H9 (cell line): ENCODE results near the gene VPS45. TPM values are rescaled to one million over a fixed set of nuclear protein-coding genes. Genes with fewer than 3 reads are reported as not detected.

Experiments used
- DNase-seq: peaks from one replicate; pipeline ENCODE4 v3.0.0-alpha.2; 2017
- H2AFZ ChIP-seq: one replicate; pipeline ENCODE4 v1.6.1; 2013; ENCODE audit warnings: mild to moderate bottlenecking, low read length, control low read depth, moderate library complexity
- H2AK5ac ChIP-seq: 2 replicates; pipeline ENCODE4 v1.6.1; 2013; ENCODE audit warnings: low read length, control low read depth, mixed read lengths; ENCODE audit not compliant: insufficient read length
- H2BK120ac ChIP-seq: one replicate; pipeline ENCODE4 v1.6.1; 2013; ENCODE audit warnings: low read depth, mild to moderate bottlenecking, low read length, control low read depth, inconsistent platforms; ENCODE audit not compliant: poor library complexity, severe bottlenecking
- H2BK12ac ChIP-seq: 2 replicates; pipeline ENCODE4 v1.6.1; 2013; ENCODE audit warnings: low read length, control low read depth, mixed read lengths, low read depth; ENCODE audit not compliant: insufficient read length
- H2BK15ac ChIP-seq: 2 replicates; pipeline ENCODE4 v1.6.1; 2013; ENCODE audit warnings: low read depth, low read length, control low read depth
- H2BK20ac ChIP-seq: one replicate; pipeline ENCODE4 v1.6.1; 2013; ENCODE audit warnings: low read depth, mild to moderate bottlenecking, low read length, control low read depth, inconsistent platforms; ENCODE audit not compliant: poor library complexity, severe bottlenecking
- H2BK5ac ChIP-seq: 2 replicates; pipeline ENCODE4 v1.6.1; 2013; ENCODE audit warnings: low read length, control low read depth, mixed read lengths; ENCODE audit not compliant: insufficient read length
- H3K14ac ChIP-seq: 2 replicates; pipeline ENCODE4 v1.6.1; 2013; ENCODE audit warnings: low read length, control low read depth; ENCODE audit not compliant: insufficient read depth
- H3K18ac ChIP-seq: 2 replicates; pipeline ENCODE4 v1.6.1; 2013; ENCODE audit warnings: low read depth, mild to moderate bottlenecking, mixed read lengths, low read length, control low read depth; ENCODE audit not compliant: insufficient read length
- H3K23ac ChIP-seq: 2 replicates; pipeline ENCODE4 v1.6.1; 2013; ENCODE audit warnings: low read length, control low read depth, mixed read lengths, low read depth; ENCODE audit not compliant: insufficient read length
- H3K23me2 ChIP-seq: 2 replicates; pipeline ENCODE4 v1.6.1; 2013; ENCODE audit warnings: low read depth, mild to moderate bottlenecking, mixed read lengths, low read length, control low read depth; ENCODE audit not compliant: insufficient read length, poor library complexity, severe bottlenecking
- H3K27ac ChIP-seq: 2 replicates; pipeline ENCODE4 v1.5.1; 2013; ENCODE audit warnings: low read length, control low read depth, mixed read lengths, low read depth; ENCODE audit not compliant: insufficient read length
- H3K27me3 ChIP-seq: 2 replicates; pipeline ENCODE4 v1.6.1; 2013; ENCODE audit warnings: low read length, control low read depth, inconsistent platforms; ENCODE audit not compliant: insufficient read depth
- H3K4ac ChIP-seq: 2 replicates; pipeline ENCODE4 v1.6.1; 2013; ENCODE audit warnings: low read depth, mild to moderate bottlenecking, control low read depth, inconsistent platforms, low read length, moderate library complexity
- H3K4me1 ChIP-seq: 2 replicates; pipeline ENCODE4 v1.6.1; 2013; ENCODE audit warnings: low read length, control low read depth, inconsistent platforms; ENCODE audit not compliant: insufficient read depth
- H3K4me2 ChIP-seq: 2 replicates; pipeline ENCODE4 v1.6.1; 2013; ENCODE audit warnings: low read length, control low read depth, mixed read lengths; ENCODE audit not compliant: insufficient read length, insufficient read depth
- H3K56ac ChIP-seq: 2 replicates; pipeline ENCODE4 v1.6.1; 2013; ENCODE audit warnings: low read depth, mild to moderate bottlenecking, mixed read lengths, low read length, control low read depth; ENCODE audit not compliant: insufficient read length
- H3K79me1 ChIP-seq: 2 replicates; pipeline ENCODE4 v1.6.1; 2013; ENCODE audit warnings: low read depth, mild to moderate bottlenecking, moderate library complexity, low read length, control low read depth, inconsistent platforms; ENCODE audit not compliant: insufficient read depth, poor library complexity, severe bottlenecking
- H3K79me2 ChIP-seq: 2 replicates; pipeline ENCODE4 v1.6.1; 2013; ENCODE audit warnings: low read length, control low read depth, inconsistent platforms; ENCODE audit not compliant: insufficient read depth
- H3K9ac ChIP-seq: 2 replicates; pipeline ENCODE4 v1.6.1; 2013; ENCODE audit warnings: low read length, control low read depth, mixed read lengths; ENCODE audit not compliant: insufficient read length; ENCODE audit errors: extremely low read depth
- H3K9me3 ChIP-seq: one replicate; pipeline ENCODE4 v1.6.1; 2013; ENCODE audit warnings: low read depth, low read length, inconsistent platforms; ENCODE audit not compliant: control insufficient read depth
- H3T11ph ChIP-seq: one replicate; pipeline ENCODE4 v1.6.1; 2013; ENCODE audit warnings: mild to moderate bottlenecking, low read length, control low read depth, inconsistent platforms
- H4K20me1 ChIP-seq: one replicate; pipeline ENCODE4 v1.6.1; 2013; ENCODE audit not compliant: control insufficient read depth, insufficient read length, insufficient read depth
- H4K5ac ChIP-seq: 2 replicates; pipeline ENCODE4 v1.6.1; 2013; ENCODE audit warnings: low read depth, mild to moderate bottlenecking, mixed read lengths, low read length, control low read depth; ENCODE audit not compliant: insufficient read length
- H4K8ac ChIP-seq: replicated peaks from 2 replicates; pipeline ENCODE4 v1.6.1; 2013; ENCODE audit warnings: low read length, control low read depth, mixed read lengths, low read depth; ENCODE audit not compliant: insufficient read length
- H4K91ac ChIP-seq: 2 replicates; pipeline ENCODE4 v1.6.1; 2013; ENCODE audit warnings: low read depth, mild to moderate bottlenecking, moderate library complexity, mixed read lengths, low read length, control low read depth; ENCODE audit not compliant: insufficient read length
- H3K27ac Mint-ChIP-seq, 3 experiments: 2 replicates in 2 of 3; 3 replicates in 1 of 3; pipeline ENCODE4 v1.8.0; 2020 to 2021; ENCODE audit warnings: mixed read lengths in 3 of 3, mild to moderate bottlenecking in 1 of 3, moderate library complexity in 1 of 3
- H3K27me3 Mint-ChIP-seq: 2 replicates; pipeline ENCODE4 v1.8.0; 2021; ENCODE audit warnings: low read depth, mild to moderate bottlenecking, moderate library complexity, mixed read lengths
- H3K36me3 Mint-ChIP-seq, 3 experiments: 2 replicates in 2 of 3; 3 replicates in 1 of 3; pipeline ENCODE4 v1.8.0; 2020 to 2021; ENCODE audit warnings: low read depth in 3 of 3, mixed read lengths in 3 of 3; ENCODE audit not compliant: insufficient read depth in 1 of 3
- H3K4me1 Mint-ChIP-seq, 2 experiments: 2 replicates each; pipeline ENCODE4 v1.8.0; 2020; ENCODE audit warnings: mixed read lengths in 2 of 2
- H3K4me3 Mint-ChIP-seq, 2 experiments: 2 replicates in 1 of 2; 3 replicates in 1 of 2; pipeline ENCODE4 v1.8.0; 2020 to 2021; ENCODE audit warnings: mild to moderate bottlenecking in 2 of 2, mixed read lengths in 2 of 2, moderate library complexity in 1 of 2
- H3K9me3 Mint-ChIP-seq, 2 experiments: 2 replicates in 1 of 2; 3 replicates in 1 of 2; pipeline ENCODE4 v1.8.0; 2020; ENCODE audit warnings: mild to moderate bottlenecking in 2 of 2, mixed read lengths in 2 of 2, moderate library complexity in 1 of 2
- CTCF ChIP-seq: fragments of 200-600 bp; sonication (generic); conservative IDR thresholded peaks from 3 replicates; pipeline ENCODE4 v1.8.0; 2021; ENCODE audit warnings: antibody characterized with exemption, mild to moderate bottlenecking
- WGBS: extraction: QIAGEN DNeasy Blood & Tissue Kit; methylation state at CpG from one replicate; pipeline ENCODE4 v1.1.7; 2013; ENCODE audit warnings: missing lambda C conversion rate, low lambda C conversion rate, mixed read lengths; ENCODE audit not compliant: insufficient read length; ENCODE audit errors: extremely low coverage; 5-methylcytosine and 5-hydroxymethylcytosine counted together
- total RNA-seq: library from RNA; stranded (reverse); gene quantifications from 2 replicates; pipeline ENCODE4 v1.2.1, GENCODE V29; 2021

Gene VPS45
- total RNA-seq, 1 experiment from 2014 or later: 31.8 TPM

- no CpG with 5 or more reads among the region's 4 CpGs for WGBS
- no peak overlapping the region for H3K14ac ChIP-seq
- H3K4ac ChIP-seq: no peak overlapping the region
- no peaks in the 10 kb centered on the region for H3K79me1 ChIP-seq
- H2BK5ac ChIP-seq: no peak overlapping the region
- DNase-seq: no peak
- no peak overlapping the region for H3K23ac ChIP-seq
- H3K18ac ChIP-seq: no peak overlapping the region
- H2BK120ac ChIP-seq: no peak overlapping the region
- H2AK5ac ChIP-seq: no peak overlapping the region
- H3K9me3 ChIP-seq: no peaks in the 10 kb centered on the region
- H2AFZ ChIP-seq: no peak overlapping the region
- H4K5ac ChIP-seq: no peak overlapping the region
- no peaks in the 10 kb centered on the region for H3K27me3 Mint-ChIP-seq
- H3K4me1 ChIP-seq: no peaks in the 10 kb centered on the region
- H3K27ac Mint-ChIP-seq: no peak overlapping the region
- no peak overlapping the region for H3K4me3 Mint-ChIP-seq
- no peaks in the 10 kb centered on the region for H3K36me3 Mint-ChIP-seq
- TF ChIP-seq CTCF: no peak
- no peak overlapping the region for H3K27ac ChIP-seq
- H3T11ph ChIP-seq: no peak overlapping the region
- no peaks in the 10 kb centered on the region for H3K9me3 Mint-ChIP-seq
- H3K79me2 ChIP-seq: no peaks in the 10 kb centered on the region
- H4K20me1 ChIP-seq: no peaks in the 10 kb centered on the region
- no peak overlapping the region for H2BK20ac ChIP-seq
- H3K4me1 Mint-ChIP-seq: no peaks in the 10 kb centered on the region; a peak in 1 of 4 replicates
- H4K8ac ChIP-seq: no peak overlapping the region
- no peaks in the 10 kb centered on the region for H3K23me2 ChIP-seq
- no peaks in the 10 kb centered on the region for H3K27me3 ChIP-seq
- H4K91ac ChIP-seq: no peak overlapping the region
- no peak overlapping the region for H3K4me2 ChIP-seq
- H3K56ac ChIP-seq: no peak overlapping the region
- no peak overlapping the region for H3K9ac ChIP-seq
- H2BK15ac ChIP-seq: no peak overlapping the region
- no peak overlapping the region for H2BK12ac ChIP-seq
Measured at GRCh38 chr1:150060260-150060659, 7.3 kb upstream of the VPS45 start.
